HL-60/S4 (cell line): ENCODE measurements around the gene FAM13A.
"Not testable (repeated sequence)": the region's sequence is repeated elsewhere in the genome, so short reads cannot be mapped to it uniquely, and the experiment has no call there.

ENCODE experiments used
- in situ Hi-C: fragments of 300-500 bp; cut with MboI; formaldehyde crosslinking; loops from 2 replicates; pipeline ENCODE4 v1.14.3; 2022; ENCODE audit warnings: low sequenced_read_pairs

The FAM13A gene

GRCh38 chr4:89005066-89005465 is 51.9 kb downstream of the FAM13A start:
- in situ Hi-C loops = not testable (repeated sequence)

GRCh38 chr4:89001647-89002445 is 55.1 kb downstream of the FAM13A start:
- in situ Hi-C loops = no loop called here

DNA sequence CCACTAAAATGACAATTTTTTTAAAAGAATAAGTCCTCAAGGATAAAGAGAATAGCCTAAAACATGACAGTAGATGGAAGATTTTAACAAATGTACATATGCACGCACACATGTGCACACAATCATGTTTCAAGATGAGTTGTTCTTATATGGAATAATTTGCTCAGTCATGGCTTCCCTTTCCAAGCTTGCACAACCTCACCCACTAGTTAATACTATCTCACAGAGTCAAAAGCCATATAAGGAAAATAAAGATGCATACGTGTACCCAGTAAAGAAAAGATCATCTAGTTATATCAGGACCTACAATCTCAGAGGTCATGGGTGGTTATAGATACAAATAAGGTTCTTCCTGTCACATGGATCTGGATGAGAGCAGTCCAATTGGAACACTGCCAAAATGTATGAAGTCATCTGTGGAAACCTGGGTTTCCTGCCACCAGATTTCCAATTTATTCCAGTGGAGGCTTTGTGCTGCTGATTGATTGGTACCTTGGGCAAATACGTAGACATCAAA is 56.1 kb downstream of the FAM13A start:
- in situ Hi-C loops = no loop called here

- in situ Hi-C loops = no loop called here
These were observed 56.6 kb downstream of the FAM13A start for GRCh38 chr4:89000382-89000781.

DNA sequence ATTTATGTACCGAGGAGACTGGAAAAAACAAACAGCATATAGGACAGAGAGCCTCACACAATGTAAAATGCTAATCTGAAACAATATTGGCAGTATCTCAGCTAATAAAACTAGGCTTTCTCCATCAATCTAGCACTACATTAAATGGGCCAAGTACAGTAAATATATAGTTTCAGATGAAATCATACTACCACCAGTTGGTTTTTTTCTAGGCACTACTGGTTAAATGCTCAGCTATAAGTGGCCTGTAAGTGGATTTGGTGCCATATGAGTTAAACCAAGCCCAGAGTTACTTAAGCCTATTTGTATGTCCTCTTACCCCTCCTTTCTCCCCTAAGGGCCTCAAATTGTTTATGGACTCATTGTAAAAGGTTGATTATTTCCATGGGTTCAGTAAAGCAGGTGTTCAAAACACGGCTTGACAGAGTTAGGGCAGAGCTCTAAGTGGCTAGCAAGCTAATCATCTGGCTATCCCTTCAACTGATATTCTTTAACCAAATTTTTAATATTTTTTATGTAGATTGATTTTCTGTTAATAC is 57.5 kb downstream of the FAM13A start:
- in situ Hi-C loops = no loop called here

- in situ Hi-C loops = no loop called here
These were observed 58.1 kb downstream of the FAM13A start for GRCh38 chr4:88998891-88999290.

DNA sequence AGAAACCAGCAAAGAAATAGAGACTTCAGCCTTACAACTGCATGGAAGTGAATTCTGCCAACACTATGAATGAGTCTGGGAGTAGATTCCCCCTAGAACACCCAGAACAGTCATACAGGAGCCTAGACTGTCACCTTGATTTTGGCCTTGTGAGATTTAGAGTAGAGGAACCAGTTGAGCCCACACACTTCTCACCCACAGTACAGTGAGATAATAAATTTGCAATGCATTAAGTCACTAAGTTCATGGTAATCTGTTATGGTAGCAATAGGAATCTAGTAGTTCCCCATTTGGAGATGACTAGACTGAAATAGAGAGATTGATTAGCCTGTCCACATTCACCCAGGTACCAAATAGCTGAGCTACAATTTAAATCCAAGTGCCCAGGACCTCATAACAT is 59.0 kb downstream of the FAM13A start:
- in situ Hi-C loops = no loop called here

- in situ Hi-C loops = no loop called here
These were observed 61.1 kb downstream of the FAM13A start for GRCh38 chr4:88995874-88996273.

GRCh38 chr4:88995257-88995656 is 61.7 kb downstream of the FAM13A start:
- in situ Hi-C loops = not testable (repeated sequence)

DNA sequence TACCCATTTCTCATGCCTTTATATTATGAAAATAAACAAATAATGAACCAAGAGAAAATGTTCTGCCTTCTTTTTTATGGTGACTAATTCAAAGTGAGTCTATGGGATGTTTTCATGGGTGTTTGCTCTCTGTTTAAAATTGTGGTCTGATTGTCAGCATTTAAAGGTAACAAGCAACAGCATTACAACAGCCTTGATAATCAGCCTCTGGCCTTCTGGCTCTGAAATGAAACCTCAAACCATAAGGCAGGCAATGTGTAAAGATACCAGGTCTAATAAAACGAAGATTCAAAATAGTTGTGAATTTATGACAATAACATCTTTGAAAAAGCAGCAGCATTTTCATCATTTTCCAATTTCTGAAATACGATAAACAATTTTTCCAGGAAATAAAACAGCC is 63.7 kb downstream of the FAM13A start:
- in situ Hi-C loops = no loop called here

DNA sequence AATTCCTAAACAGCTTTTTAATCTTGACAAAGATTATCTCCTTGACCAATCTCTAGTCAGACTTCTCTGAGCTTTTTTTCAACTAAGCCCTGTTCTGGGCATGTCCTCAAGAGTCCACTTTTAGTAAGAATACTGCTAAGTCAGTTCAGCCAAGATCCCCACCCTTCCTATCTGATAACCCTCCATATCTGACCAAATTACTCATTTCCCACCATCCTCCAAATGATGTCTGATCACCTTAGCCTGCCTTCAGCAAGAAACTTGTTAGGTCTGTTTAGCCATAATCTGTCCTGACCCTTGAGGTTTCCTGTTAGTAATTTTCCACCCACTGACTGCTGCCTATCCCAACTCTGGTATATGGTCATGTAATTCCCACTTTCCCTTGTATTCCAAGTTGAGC is 65.2 kb downstream of the FAM13A start:
- in situ Hi-C loops = no loop called here

DNA sequence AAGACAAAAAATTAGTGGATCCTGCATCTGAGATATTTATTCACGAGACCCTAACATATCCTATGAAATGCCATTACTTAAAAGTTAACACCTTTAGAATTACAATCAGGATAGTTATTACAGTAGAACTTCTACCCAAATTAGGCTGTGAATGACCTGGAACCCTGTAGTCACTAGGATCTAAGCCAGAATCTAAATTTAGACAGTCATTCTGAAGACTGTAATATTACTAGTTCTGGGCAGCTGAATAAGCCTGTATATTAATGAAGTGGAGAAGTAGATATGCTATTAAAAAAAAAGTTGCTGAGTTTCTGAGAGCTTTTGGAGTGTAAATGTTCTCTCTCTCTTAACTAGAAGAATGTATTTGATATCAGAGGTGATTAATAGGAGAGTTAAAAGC is 67.0 kb downstream of the FAM13A start:
- in situ Hi-C loops = no loop called here

GRCh38 chr4:88985088-88985773 is 71.8 kb downstream of the FAM13A start:
- in situ Hi-C loops = no loop called here

DNA sequence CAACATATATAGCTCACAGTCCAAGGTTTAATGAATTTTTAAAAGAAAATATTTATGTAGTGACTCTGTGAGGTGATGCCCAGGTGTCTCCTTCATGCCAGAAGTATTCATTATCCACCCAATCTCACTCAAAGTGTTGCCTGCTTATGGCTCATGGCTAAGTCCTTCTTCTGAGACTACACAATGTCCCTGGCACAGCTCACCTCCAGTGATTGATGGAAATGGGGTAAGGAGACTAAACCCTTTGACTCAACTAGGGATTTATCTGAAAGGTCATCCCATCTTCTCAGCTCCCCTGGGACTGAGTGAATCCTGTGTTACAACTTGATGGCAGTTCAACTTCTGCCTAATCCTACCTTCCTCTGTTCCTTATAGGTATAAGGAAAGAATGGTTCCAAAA is 74.2 kb downstream of the FAM13A start:
- in situ Hi-C loops = no loop called here

GRCh38 chr4:88981993-88982392 is 75.0 kb downstream of the FAM13A start:
- in situ Hi-C loops = no loop called here

GRCh38 chr4:88981556-88981955 is 75.4 kb downstream of the FAM13A start:
- in situ Hi-C loops = no loop called here

GRCh38 chr4:88979276-88979675 is 77.7 kb downstream of the FAM13A start:
- in situ Hi-C loops = no loop called here

GRCh38 chr4:88976775-88977035 is 80.3 kb downstream of the FAM13A start:
- in situ Hi-C loops = no loop called here

- in situ Hi-C loops = no loop called here
These were observed 80.8 kb downstream of the FAM13A start for GRCh38 chr4:88975958-88976774.

DNA sequence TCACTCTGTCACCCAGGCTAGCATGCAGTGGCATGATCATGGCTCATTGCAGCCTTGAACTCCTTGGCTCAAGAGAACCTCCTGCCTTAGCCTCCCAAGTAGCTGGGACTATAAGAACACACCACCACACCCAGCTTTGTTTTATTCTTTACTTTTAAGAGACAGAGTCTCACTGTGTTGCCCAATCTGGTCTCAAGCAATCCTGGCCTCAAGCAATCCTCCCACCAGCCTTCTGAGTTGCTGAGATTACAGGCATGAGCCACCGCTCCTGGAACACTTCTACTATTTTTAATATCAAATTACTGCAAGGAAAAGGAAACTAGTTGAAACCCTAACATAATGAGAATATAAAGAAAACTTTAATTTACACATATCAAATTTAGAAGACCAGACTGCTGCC is 85.4 kb downstream of the FAM13A start:
- in situ Hi-C loops = no loop called here

DNA sequence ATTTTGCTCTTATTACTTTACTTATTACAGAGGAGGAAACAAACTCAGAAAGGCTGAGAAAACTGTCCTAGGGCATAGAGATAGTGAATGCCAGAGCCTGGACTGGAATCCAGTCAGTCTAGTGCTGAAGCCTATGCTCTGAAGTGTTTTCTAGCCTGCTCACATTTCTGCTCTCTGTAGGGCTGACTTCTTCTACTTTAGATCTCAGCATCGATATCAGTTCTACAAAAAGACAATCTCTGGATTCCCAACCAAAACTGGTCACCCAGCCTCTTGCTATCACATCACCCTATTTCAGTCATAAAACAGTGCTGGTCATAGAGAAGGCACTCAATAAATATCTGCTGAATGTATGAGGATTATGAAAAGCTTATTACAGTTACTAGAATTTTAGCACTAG is 87.2 kb downstream of the FAM13A start:
- in situ Hi-C loops = no loop called here
